Right atrium auricular region (tissue), 2 donors: Measurements from ENCODE around the gene SPATA25. TPM values are rescaled to one million over a fixed set of nuclear protein-coding genes. Genes with fewer than 3 reads are reported as not detected.
A peak's percentile ranks its signal among the peaks of the same experiment; 100 is the strongest.

Source experiments
- DNase-seq: peaks from one replicate; pipeline ENCODE4 v3.0.0-alpha.2; 2019; ENCODE audit warnings: low spot score
- H3K27ac ChIP-seq, 2 donors: fragments of 200-600 bp; sonication (generic); 1 replicate in 1 of 2; 2 replicates in 1 of 2; pipeline ENCODE4 v1.5.1; 2016 to 2019
- H3K27me3 ChIP-seq, 2 donors: fragments of 200-600 bp; sonication (generic); one replicate each; pipeline versions ENCODE4 v1.5.1 to v1.6.0; 2017 to 2019
- H3K36me3 ChIP-seq: fragments of 200-600 bp; sonication (generic); one replicate; pipeline ENCODE4 v1.5.1; 2016
- H3K4me1 ChIP-seq, 2 donors: fragments of 200-600 bp; sonication (generic); one replicate each; pipeline versions ENCODE4 v1.5.1 to v1.6.0; 2017 to 2019
- H3K4me3 ChIP-seq, 2 donors: fragments of 200-600 bp; sonication (generic); 1 replicate in 1 of 2; 2 replicates in 1 of 2; pipeline ENCODE4 v1.5.1; 2017 to 2019; ENCODE audit warnings: mild to moderate bottlenecking in 1 of 2, moderate library complexity in 1 of 2
- H3K9me3 ChIP-seq, 2 donors: fragments of 200-600 bp; sonication (generic); one replicate each; pipeline ENCODE4 v1.5.1; 2019
- total RNA-seq, 2 donors: library from RNA; depleted of rRNA; stranded (reverse); fragments of >200 nt; gene quantifications; one replicate each; pipeline ENCODE4 v1.1.0, GENCODE V29; 2016
- TF ChIP-seq, protein P1 (sequence below), 2 donors: fragments of 200-600 bp; sonication (generic); IDR thresholded peaks; one replicate each; pipeline ENCODE4 v1.5.1; 2019; ENCODE audit warnings: antibody characterized with exemption in 2 of 2

SPATA25 gene
- total RNA-seq, 2 donors from 2014 or later: 1.1 to 1.4 TPM

DNA sequence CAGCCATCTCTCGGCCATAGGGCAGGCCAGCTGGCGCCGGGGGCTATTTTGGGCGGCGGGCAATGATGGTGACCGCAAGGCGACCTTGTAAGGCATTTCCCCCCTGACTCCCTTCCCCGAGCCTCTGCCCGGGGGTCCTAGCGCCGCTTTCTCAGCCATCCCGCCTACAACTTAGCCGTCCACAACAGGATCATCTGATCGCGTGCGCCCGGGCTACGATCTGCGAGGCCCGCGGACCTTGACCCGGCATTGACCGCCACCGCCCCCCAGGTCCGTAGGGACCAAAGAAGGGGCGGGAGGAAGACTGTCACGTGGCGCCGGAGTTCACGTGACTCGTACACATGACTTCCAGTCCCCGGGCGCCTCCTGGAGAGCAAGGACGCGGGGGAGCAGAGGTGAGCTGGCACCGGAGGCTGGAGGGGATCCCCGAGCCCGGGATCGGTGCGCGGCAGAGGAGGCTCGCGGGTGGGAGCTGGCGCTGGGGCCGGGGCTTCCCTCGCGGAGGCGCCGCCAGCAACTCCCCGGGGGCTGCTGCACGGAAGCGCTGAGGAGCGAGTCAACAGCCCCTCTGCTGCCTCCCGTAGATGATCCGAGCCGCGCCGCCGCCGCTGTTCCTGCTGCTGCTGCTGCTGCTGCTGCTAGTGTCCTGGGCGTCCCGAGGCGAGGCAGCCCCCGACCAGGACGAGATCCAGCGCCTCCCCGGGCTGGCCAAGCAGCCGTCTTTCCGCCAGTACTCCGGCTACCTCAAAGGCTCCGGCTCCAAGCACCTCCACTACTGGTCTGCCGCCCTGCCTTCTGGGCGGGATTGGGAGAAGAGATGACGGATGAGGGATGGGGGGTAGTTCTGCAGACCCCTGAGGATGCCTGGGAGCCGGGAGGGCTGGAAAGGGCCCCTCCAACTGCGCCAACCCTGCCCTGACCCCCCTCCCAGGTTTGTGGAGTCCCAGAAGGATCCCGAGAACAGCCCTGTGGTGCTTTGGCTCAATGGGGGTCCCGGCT lies 3.9 kb upstream of the SPATA25 start, which contains the start of the genes CTSA and NEURL2:
Gene CTSA, plus strand, starts transcription at position 351 of the 999 bp plus-strand sequence. Its CDS starts 234 bp downstream, at position 585.
Gene NEURL2, minus strand, starts transcription at position 224 of the 999 bp plus-strand sequence. Its CDS starts 217 bp downstream, at position 7.
- H3K36me3 ChIP-seq: peaks cover 36% of the 10 kb centered on the region
- no peaks in the 10 kb centered on the region for H3K27me3 ChIP-seq
- H3K9me3 ChIP-seq: no peaks in the 10 kb centered on the region
- H3K27ac ChIP-seq: peak within 1 kb of the TSS; percentile 83 to 92
- peak within 1 kb of the TSS; percentile 65 to 82 for H3K4me3 ChIP-seq
- TF ChIP-seq, protein P1, sequence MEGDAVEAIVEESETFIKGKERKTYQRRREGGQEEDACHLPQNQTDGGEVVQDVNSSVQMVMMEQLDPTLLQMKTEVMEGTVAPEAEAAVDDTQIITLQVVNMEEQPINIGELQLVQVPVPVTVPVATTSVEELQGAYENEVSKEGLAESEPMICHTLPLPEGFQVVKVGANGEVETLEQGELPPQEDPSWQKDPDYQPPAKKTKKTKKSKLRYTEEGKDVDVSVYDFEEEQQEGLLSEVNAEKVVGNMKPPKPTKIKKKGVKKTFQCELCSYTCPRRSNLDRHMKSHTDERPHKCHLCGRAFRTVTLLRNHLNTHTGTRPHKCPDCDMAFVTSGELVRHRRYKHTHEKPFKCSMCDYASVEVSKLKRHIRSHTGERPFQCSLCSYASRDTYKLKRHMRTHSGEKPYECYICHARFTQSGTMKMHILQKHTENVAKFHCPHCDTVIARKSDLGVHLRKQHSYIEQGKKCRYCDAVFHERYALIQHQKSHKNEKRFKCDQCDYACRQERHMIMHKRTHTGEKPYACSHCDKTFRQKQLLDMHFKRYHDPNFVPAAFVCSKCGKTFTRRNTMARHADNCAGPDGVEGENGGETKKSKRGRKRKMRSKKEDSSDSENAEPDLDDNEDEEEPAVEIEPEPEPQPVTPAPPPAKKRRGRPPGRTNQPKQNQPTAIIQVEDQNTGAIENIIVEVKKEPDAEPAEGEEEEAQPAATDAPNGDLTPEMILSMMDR (IDR thresholded peaks at IDR 0.05): no peak
- DNase-seq: peak; percentile 97
- H3K4me1 ChIP-seq: peaks cover 0 to 27% of the 10 kb centered on the region in 2 donors

DNA sequence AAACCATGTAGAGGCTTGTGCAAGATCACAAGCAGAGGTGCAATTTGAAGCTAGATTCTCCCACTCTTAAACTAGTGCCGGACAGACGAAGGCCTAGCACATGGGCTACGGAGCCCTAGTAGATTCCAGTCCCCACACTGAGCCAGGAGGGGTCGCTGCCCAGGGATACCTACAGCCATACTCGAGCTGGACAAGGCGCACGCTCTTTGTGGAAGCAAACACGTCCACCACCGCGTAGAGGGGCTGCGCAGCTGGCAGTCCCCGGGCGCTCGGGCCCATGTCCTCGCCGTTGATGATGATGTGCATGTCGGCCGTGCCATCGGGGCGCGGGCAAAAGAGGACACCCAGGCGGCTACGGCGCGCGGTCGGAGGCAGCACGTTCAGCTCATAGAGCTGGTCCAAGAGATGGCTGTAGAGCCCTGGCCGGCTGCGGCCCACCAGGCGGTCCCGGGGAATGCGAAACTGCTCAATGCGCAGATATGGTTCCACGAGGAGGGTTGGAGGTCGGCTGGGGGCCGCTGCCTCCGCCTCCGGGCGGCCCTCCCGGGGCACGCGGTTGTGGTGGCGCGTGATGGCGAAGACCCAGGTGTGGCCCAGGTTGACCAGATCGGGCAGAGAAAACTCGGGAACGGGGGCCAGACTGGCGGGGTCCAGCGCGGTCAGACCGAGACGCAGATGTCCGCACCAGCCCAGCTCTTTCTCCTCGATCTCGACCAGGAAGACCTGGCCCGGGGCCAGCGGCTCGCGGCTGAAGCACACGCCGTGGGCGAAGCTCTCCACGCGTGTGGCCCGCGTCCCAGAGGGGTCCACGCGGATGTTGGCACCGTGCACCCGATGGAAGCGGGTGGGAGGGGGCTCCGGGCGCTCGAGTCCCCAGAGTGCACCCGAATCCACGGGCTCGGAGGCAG lies 2.9 kb upstream of the SPATA25 start:
- Histone ChIP-seq H3K4me1 (peaks cover 0 to 28% of the 10 kb centered on the region in 2 donors), H3K4me3 (peak overlapping the region; percentile 65 to 82), H3K9me3 (no peaks in the 10 kb centered on the region), H3K27ac (peak overlapping the region; percentile 83 to 92), H3K36me3 (peaks cover 28% of the 10 kb centered on the region), H3K27me3 (no peaks in the 10 kb centered on the region)
- DNase-seq: peak; percentile 91
- TF ChIP-seq, protein P1 (IDR thresholded peaks at IDR 0.05): peak; percentile 49 to 77

GRCh38 chr20:45888681-45889080 lies 1.3 kb upstream of the SPATA25 start:
- no peak for DNase-seq
- Histone ChIP-seq H3K4me3 (no peak overlapping the region), H3K9me3 (no peaks in the 10 kb centered on the region), H3K27me3 (no peaks in the 10 kb centered on the region), H3K36me3 (peaks cover 12% of the 10 kb centered on the region), H3K27ac (no peak overlapping the region), H3K4me1 (peaks cover 0 to 38% of the 10 kb centered on the region in 2 donors)
- TF ChIP-seq, protein P1 (IDR thresholded peaks at IDR 0.05): no peak

GRCh38 chr20:45886590-45887345 lies 654 bp downstream of the SPATA25 start:
- DNase-seq: no peak
- Histone ChIP-seq H3K9me3 (no peaks in the 10 kb centered on the region), H3K27ac (no peak overlapping the region), H3K27me3 (no peaks in the 10 kb centered on the region), H3K4me3 (no peak overlapping the region), H3K4me1 (peaks cover 0 to 29% of the 10 kb centered on the region in 2 donors), H3K36me3 (peaks cover 9% of the 10 kb centered on the region)
- TF ChIP-seq, protein P1 (IDR thresholded peaks at IDR 0.05): no peak

DNA sequence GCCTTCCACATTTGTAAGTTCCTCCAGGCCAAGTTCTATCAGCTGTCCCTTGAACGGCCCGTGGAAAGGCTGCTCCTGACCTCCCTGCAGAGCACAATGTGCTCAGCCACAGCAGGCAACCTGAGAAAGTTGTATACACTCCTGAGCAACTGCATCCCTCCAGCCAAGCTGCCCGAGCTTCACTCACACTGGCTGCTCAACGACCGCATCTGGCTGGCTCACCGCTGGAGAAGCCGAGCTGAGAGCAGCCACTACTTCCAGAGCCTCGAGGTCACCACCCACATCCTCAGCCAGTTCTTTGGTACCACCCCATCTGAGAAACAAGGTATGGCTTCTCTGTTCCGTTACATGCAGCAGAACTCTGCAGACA lies 4.3 kb downstream of the SPATA25 start:
- TF ChIP-seq, protein P1 (IDR thresholded peaks at IDR 0.05): no peak
- Histone ChIP-seq H3K36me3 (peaks cover 11% of the 10 kb centered on the region), H3K27me3 (no peaks in the 10 kb centered on the region), H3K4me1 (peaks cover 0 to 26% of the 10 kb centered on the region in 2 donors), H3K9me3 (no peaks in the 10 kb centered on the region), H3K27ac (no peak overlapping the region), H3K4me3 (no peak overlapping the region)
- no peak for DNase-seq
